Mesenchymal stem cell (in vitro differentiated cells and primary cell): ENCODE data around the gene MYH8.

Source experiments
- DNase-seq: peaks from one replicate; pipeline ENCODE4 v3.0.0-alpha.2; 2013
- H2AFZ ChIP-seq: one replicate; pipeline ENCODE4 v1.6.1; 2013; ENCODE audit warnings: low read depth, mild to moderate bottlenecking, control low read depth, inconsistent platforms, low read length, moderate library complexity
- H2AK5ac ChIP-seq: 2 replicates; pipeline ENCODE4 v1.6.1; 2013; ENCODE audit warnings: low read length, moderate library complexity, mild to moderate bottlenecking, inconsistent platforms; ENCODE audit not compliant: severe bottlenecking
- H2BK120ac ChIP-seq: one replicate; pipeline ENCODE4 v1.6.1; 2013; ENCODE audit warnings: low read depth, mild to moderate bottlenecking, inconsistent platforms, low read length, moderate library complexity
- H2BK12ac ChIP-seq, 2 experiments: one replicate each; pipeline ENCODE4 v1.6.1; 2013; ENCODE audit warnings: inconsistent platforms in 2 of 2, low read length in 2 of 2, mild to moderate bottlenecking in 2 of 2, moderate library complexity in 2 of 2, control low read depth in 1 of 2
- H2BK15ac ChIP-seq: one replicate; pipeline ENCODE4 v1.6.1; 2013; ENCODE audit warnings: mild to moderate bottlenecking, low read depth, inconsistent platforms; ENCODE audit not compliant: poor library complexity, severe bottlenecking
- H2BK5ac ChIP-seq: 2 replicates; pipeline ENCODE4 v1.6.1; 2013; ENCODE audit warnings: low read depth, mild to moderate bottlenecking, low read length, control low read depth, inconsistent platforms; ENCODE audit not compliant: poor library complexity, severe bottlenecking
- H3K14ac ChIP-seq, 2 experiments: one replicate each; pipeline ENCODE4 v1.6.1; 2013; ENCODE audit warnings: inconsistent platforms in 2 of 2, low read length in 2 of 2, control low read depth in 1 of 2, mild to moderate bottlenecking in 1 of 2, moderate library complexity in 1 of 2
- H3K18ac ChIP-seq, 2 experiments: one replicate each; pipeline ENCODE4 v1.6.1; 2013; ENCODE audit warnings: inconsistent platforms in 2 of 2, low read length in 2 of 2, control low read depth in 1 of 2, low read depth in 1 of 2, mild to moderate bottlenecking in 1 of 2
- H3K23ac ChIP-seq, 2 experiments: one replicate each; pipeline ENCODE4 v1.6.1; 2013; ENCODE audit warnings: inconsistent platforms in 2 of 2, low read length in 2 of 2, mild to moderate bottlenecking in 2 of 2, moderate library complexity in 2 of 2, control low read depth in 1 of 2
- H3K27ac ChIP-seq: 2 replicates; pipeline ENCODE4 v1.5.1; 2013; ENCODE audit warnings: mild to moderate bottlenecking, moderate library complexity, low read length, control low read depth, inconsistent platforms; ENCODE audit not compliant: poor library complexity, severe bottlenecking
- H3K27me3 ChIP-seq, 2 experiments: 2 replicates each; pipeline versions ENCODE4 v1.6.1 to v1.7.0; 2013; ENCODE audit warnings: low read length in 2 of 2, mild to moderate bottlenecking in 2 of 2, moderate library complexity in 2 of 2, control low read depth in 1 of 2, inconsistent platforms in 1 of 2; ENCODE audit not compliant: control insufficient read depth in 1 of 2, insufficient read depth in 1 of 2
- H3K36me3 ChIP-seq, 2 experiments: 2 replicates each; pipeline versions ENCODE4 v1.6.1 to v1.7.0; 2013; ENCODE audit warnings: low read length in 2 of 2, control low read depth in 1 of 2, inconsistent platforms in 1 of 2, low read depth in 1 of 2, mild to moderate bottlenecking in 1 of 2; ENCODE audit not compliant: insufficient read depth in 2 of 2, control insufficient read depth in 1 of 2
- H3K4ac ChIP-seq, 2 experiments: one replicate each; pipeline ENCODE4 v1.6.1; 2013; ENCODE audit warnings: inconsistent platforms in 2 of 2, low read length in 2 of 2, mild to moderate bottlenecking in 2 of 2, moderate library complexity in 2 of 2, control low read depth in 1 of 2, low read depth in 1 of 2
- H3K4me1 ChIP-seq: 2 replicates; pipeline ENCODE4 v1.6.1; 2013; ENCODE audit warnings: low read depth, low read length, control low read depth; ENCODE audit not compliant: control insufficient read depth, insufficient read depth
- H3K4me2 ChIP-seq: 2 replicates; pipeline ENCODE4 v1.6.1; 2013; ENCODE audit warnings: low read length, mild to moderate bottlenecking, inconsistent platforms; ENCODE audit not compliant: poor library complexity, severe bottlenecking
- H3K4me3 ChIP-seq, 2 experiments: 2 replicates each; pipeline versions ENCODE4 v1.5.1 to v1.7.0; 2013; ENCODE audit warnings: low read length in 2 of 2, mild to moderate bottlenecking in 2 of 2, control low read depth in 1 of 2, low read depth in 1 of 2; ENCODE audit not compliant: insufficient read depth in 1 of 2
- H3K79me1 ChIP-seq: replicated peaks from 2 replicates; pipeline ENCODE4 v1.6.1; 2013; ENCODE audit warnings: mild to moderate bottlenecking, control low read depth, low read length, inconsistent platforms; ENCODE audit not compliant: poor library complexity, severe bottlenecking
- H3K9ac ChIP-seq: 2 replicates; pipeline ENCODE4 v1.7.0; 2013; ENCODE audit warnings: mild to moderate bottlenecking, low read length, moderate library complexity
- H3K9me3 ChIP-seq: 2 replicates; pipeline ENCODE4 v1.7.0; 2013; ENCODE audit warnings: mild to moderate bottlenecking, low read length; ENCODE audit not compliant: control insufficient read depth
- H4K8ac ChIP-seq: one replicate; pipeline ENCODE4 v1.6.1; 2013; ENCODE audit warnings: inconsistent platforms, mild to moderate bottlenecking, low read length, moderate library complexity
- H4K91ac ChIP-seq: one replicate; pipeline ENCODE4 v1.6.1; 2013; ENCODE audit warnings: mild to moderate bottlenecking, low read length, inconsistent platforms
- WGBS: methylation state at CpG from one replicate; pipeline ENCODE4 v1.1.7; 2013; ENCODE audit warnings: mixed read lengths; 5-methylcytosine and 5-hydroxymethylcytosine counted together

Gene MYH8

DNA sequence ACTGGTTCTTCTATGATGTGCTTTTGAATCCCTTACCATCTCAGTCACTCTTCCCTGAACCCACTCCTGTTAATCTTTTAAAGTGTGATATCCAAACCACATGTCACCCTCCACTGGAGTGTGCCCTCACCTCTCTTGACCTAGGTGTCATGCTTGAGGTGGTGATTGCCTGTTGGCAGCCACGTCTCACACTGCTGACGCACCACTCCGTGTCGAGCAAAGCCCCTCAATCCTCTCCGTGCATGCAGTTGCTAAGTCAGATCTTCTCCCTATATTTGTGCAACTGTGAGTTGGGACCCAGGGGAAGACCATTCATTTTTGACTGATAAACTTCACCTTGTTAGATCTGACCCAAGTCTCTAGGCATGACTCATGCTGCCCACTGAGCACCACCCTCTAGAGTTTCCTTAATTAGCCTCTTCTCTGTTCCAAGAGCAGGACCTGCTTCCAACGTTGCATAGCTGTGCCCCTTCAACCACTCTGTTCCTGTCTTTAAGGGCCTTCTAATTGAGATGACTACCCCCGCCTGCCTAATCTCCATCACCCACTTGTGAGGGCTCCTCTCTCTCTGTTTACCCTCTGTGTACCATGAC, 51.6 kb downstream of the MYH8 start:
- H3K9me3 ChIP-seq: no peaks in the 10 kb centered on the region
- no peaks in the 10 kb centered on the region for H3K36me3 ChIP-seq
- H3K27ac ChIP-seq: no peak overlapping the region
- H3K27me3 ChIP-seq: peaks cover 0 to 7% of the 10 kb centered on the region in 2 experiments
- H3K14ac ChIP-seq: peak overlapping the region in 1 of 2 experiments; percentile 94
- 81% methylated on average over 7 of the region's 7 CpGs for WGBS
- no peak overlapping the region for H2BK15ac ChIP-seq
- H4K8ac ChIP-seq: no peak overlapping the region
- H3K18ac ChIP-seq: no peak overlapping the region
- no peak overlapping the region for H2AK5ac ChIP-seq
- no peak overlapping the region for H4K91ac ChIP-seq
- H3K4me3 ChIP-seq: no peak overlapping the region
- H2AFZ ChIP-seq: no peak overlapping the region
- no peak overlapping the region for H2BK12ac ChIP-seq
- no peak overlapping the region for H3K23ac ChIP-seq
- no peak overlapping the region for H2BK120ac ChIP-seq
- no peaks in the 10 kb centered on the region for H3K79me1 ChIP-seq
- H3K4me1 ChIP-seq: no peaks in the 10 kb centered on the region
- DNase-seq: no peak
- H3K4me2 ChIP-seq: no peak overlapping the region
- H2BK5ac ChIP-seq: no peak overlapping the region
- H3K9ac ChIP-seq: no peak overlapping the region
- no peak overlapping the region for H3K4ac ChIP-seq

DNA sequence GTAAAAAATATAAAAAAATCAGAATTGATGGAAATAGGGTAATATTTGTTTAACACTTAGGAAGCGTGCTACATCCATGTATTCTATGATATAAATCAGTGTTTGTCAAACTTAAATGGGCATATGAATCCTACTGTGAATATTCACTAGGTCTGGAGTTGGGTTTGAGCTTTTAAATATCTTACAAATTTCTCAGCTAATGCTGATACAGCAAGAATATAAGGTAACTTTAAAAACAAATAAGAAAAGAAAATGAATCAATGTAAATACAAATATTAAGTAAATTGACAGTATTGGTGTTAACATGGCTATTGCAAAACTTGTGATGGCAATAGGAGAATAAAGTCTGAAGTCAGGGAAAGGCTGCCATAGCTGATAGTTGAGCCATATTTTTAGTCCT, 52.5 kb downstream of the MYH8 start:
- Histone ChIP-seq H3K27ac (no peak overlapping the region), H2BK15ac (no peak overlapping the region), H3K9me3 (no peaks in the 10 kb centered on the region), H2BK12ac (no peak overlapping the region), H3K23ac (no peak overlapping the region), H4K91ac (no peak overlapping the region), H3K18ac (no peak overlapping the region), H3K79me1 (no peaks in the 10 kb centered on the region), H2AFZ (no peak overlapping the region), H4K8ac (no peak overlapping the region), H3K4me1 (no peaks in the 10 kb centered on the region), H3K36me3 (no peaks in the 10 kb centered on the region), H3K27me3 (peaks cover 0 to 7% of the 10 kb centered on the region in 2 experiments), H3K4ac (no peak overlapping the region), H2BK120ac (no peak overlapping the region), H3K4me2 (no peak overlapping the region), H2AK5ac (no peak overlapping the region), H3K14ac (no peak overlapping the region), H3K9ac (no peak overlapping the region), H3K4me3 (no peak overlapping the region), H2BK5ac (no peak overlapping the region)
- DNase-seq: no peak
- WGBS: no CpG with 5 or more reads among the region's 1 CpG

DNA sequence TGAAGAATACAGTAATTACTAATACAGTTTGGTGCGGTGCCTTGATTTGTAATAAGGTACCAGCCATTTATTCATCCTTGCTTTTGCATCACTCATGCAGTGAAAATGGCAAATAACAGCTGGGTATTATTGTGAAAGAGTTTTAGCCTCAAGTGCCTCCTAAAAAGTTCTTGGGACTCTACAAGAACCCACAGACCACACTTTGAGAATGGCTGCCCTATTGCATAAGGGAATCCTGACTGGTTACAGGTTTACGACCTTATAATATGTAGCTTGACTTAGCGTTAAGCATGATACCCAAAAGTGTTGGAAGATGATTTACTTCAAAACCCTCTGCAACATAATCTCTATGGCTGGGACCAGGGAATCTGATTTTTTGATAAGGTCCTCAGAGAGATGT, 53.2 kb downstream of the MYH8 start:
- no peak overlapping the region for H4K91ac ChIP-seq
- no peak overlapping the region for H3K4ac ChIP-seq
- H3K36me3 ChIP-seq: no peaks in the 10 kb centered on the region
- peaks cover 5 to 7% of the 10 kb centered on the region in 2 experiments for H3K27me3 ChIP-seq
- no peak overlapping the region for H3K9ac ChIP-seq
- no peak overlapping the region for H3K4me3 ChIP-seq
- 83% methylated on average over 1 of the region's 3 CpGs for WGBS
- H2AFZ ChIP-seq: no peak overlapping the region
- no peak overlapping the region for H2BK12ac ChIP-seq
- no peak overlapping the region for H2AK5ac ChIP-seq
- H3K18ac ChIP-seq: no peak overlapping the region
- H3K27ac ChIP-seq: no peak overlapping the region
- no peak overlapping the region for H4K8ac ChIP-seq
- no peaks in the 10 kb centered on the region for H3K9me3 ChIP-seq
- H3K4me2 ChIP-seq: no peak overlapping the region
- no peak overlapping the region for H3K23ac ChIP-seq
- no peak for DNase-seq
- H2BK15ac ChIP-seq: no peak overlapping the region
- H3K14ac ChIP-seq: no peak overlapping the region
- no peaks in the 10 kb centered on the region for H3K79me1 ChIP-seq
- no peak overlapping the region for H2BK120ac ChIP-seq
- H2BK5ac ChIP-seq: no peak overlapping the region
- H3K4me1 ChIP-seq: no peaks in the 10 kb centered on the region

DNA sequence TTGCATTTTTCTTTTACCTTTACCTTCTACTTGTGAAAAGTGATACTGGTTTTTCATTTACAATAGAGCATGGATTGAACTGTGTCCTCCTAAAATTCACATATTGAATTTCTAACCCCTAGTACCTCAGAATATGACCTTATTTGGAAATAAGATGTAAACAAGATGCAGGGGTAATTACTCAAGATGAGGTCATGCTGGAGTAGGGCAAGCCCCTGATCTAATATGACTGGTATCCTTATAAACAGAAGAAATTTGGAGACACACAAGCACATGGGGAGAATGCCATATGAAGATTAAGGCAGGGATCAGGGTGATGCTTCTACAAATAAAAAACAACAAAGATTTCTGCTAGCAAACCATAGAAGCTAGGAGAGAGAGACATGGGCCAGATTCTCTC, 61.2 kb downstream of the MYH8 start:
- H2BK5ac ChIP-seq: no peak overlapping the region
- no peak overlapping the region for H3K18ac ChIP-seq
- H3K27me3 ChIP-seq: peaks cover 0 to 5% of the 10 kb centered on the region in 2 experiments
- H3K4me3 ChIP-seq: no peak overlapping the region
- H3K4me2 ChIP-seq: no peak overlapping the region
- no peaks in the 10 kb centered on the region for H3K79me1 ChIP-seq
- H3K27ac ChIP-seq: no peak overlapping the region
- H2BK15ac ChIP-seq: no peak overlapping the region
- no peak overlapping the region for H3K9ac ChIP-seq
- H2BK12ac ChIP-seq: no peak overlapping the region
- H3K9me3 ChIP-seq: no peaks in the 10 kb centered on the region
- no peak overlapping the region for H3K14ac ChIP-seq
- H2AK5ac ChIP-seq: no peak overlapping the region
- H3K36me3 ChIP-seq: no peaks in the 10 kb centered on the region
- no peak overlapping the region for H2AFZ ChIP-seq
- no peak for DNase-seq
- H2BK120ac ChIP-seq: no peak overlapping the region
- no peaks in the 10 kb centered on the region for H3K4me1 ChIP-seq
- no peak overlapping the region for H4K8ac ChIP-seq
- H3K23ac ChIP-seq: no peak overlapping the region
- no peak overlapping the region for H4K91ac ChIP-seq
- no peak overlapping the region for H3K4ac ChIP-seq
